Choroid plexus epithelial cell (primary cell): Measurements from ENCODE around the gene TBC1D1.

Experiments used
- DNase-seq: peaks from one replicate; pipeline ENCODE4 v3.0.0-alpha.2; 2010; ENCODE audit warnings: low read depth
- H3K4me3 ChIP-seq: 2 replicates; pipeline ENCODE4 v1.5.1; 2011; ENCODE audit warnings: low read depth, mild to moderate bottlenecking, control low read depth, low read length, moderate library complexity
- CTCF ChIP-seq: conservative IDR thresholded peaks from 2 replicates; pipeline ENCODE4 v1.5.1; 2011; ENCODE audit warnings: low read depth, mild to moderate bottlenecking, control low read depth, inconsistent platforms, low read length, moderate library complexity

The TBC1D1 gene

GRCh38 chr4:37998226-37998625 lies 107.3 kb downstream of the TBC1D1 start:
- H3K4me3 ChIP-seq = no peak overlapping the region
- no peak for DNase-seq
- TF ChIP-seq CTCF = no peak

GRCh38 chr4:37999000-37999716 lies 108.3 kb downstream of the TBC1D1 start:
- TF ChIP-seq CTCF = no peak
- no peak for DNase-seq
- no peak overlapping the region for H3K4me3 ChIP-seq

GRCh38 chr4:37999965-38000364 lies 109.1 kb downstream of the TBC1D1 start:
- no peak for DNase-seq
- no peak for TF ChIP-seq CTCF
- H3K4me3 ChIP-seq = no peak overlapping the region

- H3K4me3 ChIP-seq = no peak overlapping the region
- TF ChIP-seq CTCF = no peak
- DNase-seq = no peak
Observed at GRCh38 chr4:38001927-38002326, 111.0 kb downstream of the TBC1D1 start.

GRCh38 chr4:38002451-38003071 lies 111.7 kb downstream of the TBC1D1 start:
- TF ChIP-seq CTCF = no peak
- DNase-seq = peak; percentile 36
- H3K4me3 ChIP-seq = no peak overlapping the region

GRCh38 chr4:38003102-38003501 lies 112.2 kb downstream of the TBC1D1 start:
- H3K4me3 ChIP-seq = no peak overlapping the region
- TF ChIP-seq CTCF = no peak
- DNase-seq = no peak

- no peak for DNase-seq
- no peak overlapping the region for H3K4me3 ChIP-seq
- TF ChIP-seq CTCF = no peak
Observed at GRCh38 chr4:38003628-38004027, 112.7 kb downstream of the TBC1D1 start.
